Measurements from ENCODE around the gene OPCML.

- no peak for TF ChIP-seq CTCF (IDR thresholded peaks at IDR 0.05)
- no peak for TF ChIP-seq POLR2A (IDR thresholded peaks at IDR 0.05)
- TF ChIP-seq EP300 (IDR thresholded peaks at IDR 0.05; ENCODE audit: low read depth), result no peak
- TF ChIP-seq POLR2AphosphoS5 (IDR thresholded peaks at IDR 0.05), result no peak
Measured at GRCh38 chr11:132894606-132895005, 637.7 kb downstream of the OPCML start.

All from transverse colon (tissue), 4 donors.